HG03354 (cell line): ENCODE data around the gene NPY5R.

Experiments used
- ATAC-seq: cut with Tn5 transposase; IDR thresholded peaks from one replicate; pipeline ENCODE4 v1.9.1; 2021; ENCODE audit warnings: mild to moderate bottlenecking; ENCODE audit not compliant: unreplicated experiment, poor library complexity, severe bottlenecking

NPY5R gene

GRCh38 chr4:163382178-163382869, 38.6 kb downstream of the NPY5R start:
- ATAC-seq, result no peak

DNA sequence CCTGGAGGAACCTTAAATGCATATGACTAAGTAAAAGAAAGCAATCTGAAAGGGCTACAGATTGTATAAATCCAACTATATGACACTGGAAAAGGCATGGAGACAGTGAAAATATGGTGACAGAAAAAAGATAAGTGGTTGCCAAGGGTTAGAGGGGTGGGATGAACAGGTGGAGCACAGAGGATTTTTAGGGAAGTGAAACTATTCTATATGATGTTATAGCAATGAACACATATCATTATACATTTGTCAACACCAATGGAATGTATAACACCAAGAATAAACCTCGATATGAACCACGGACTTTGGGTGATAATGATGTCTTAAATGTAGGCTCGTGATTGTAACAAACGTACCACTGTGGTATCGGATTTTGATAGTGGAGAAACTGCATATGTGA, 40.7 kb downstream of the NPY5R start:
- ATAC-seq, result no peak

DNA sequence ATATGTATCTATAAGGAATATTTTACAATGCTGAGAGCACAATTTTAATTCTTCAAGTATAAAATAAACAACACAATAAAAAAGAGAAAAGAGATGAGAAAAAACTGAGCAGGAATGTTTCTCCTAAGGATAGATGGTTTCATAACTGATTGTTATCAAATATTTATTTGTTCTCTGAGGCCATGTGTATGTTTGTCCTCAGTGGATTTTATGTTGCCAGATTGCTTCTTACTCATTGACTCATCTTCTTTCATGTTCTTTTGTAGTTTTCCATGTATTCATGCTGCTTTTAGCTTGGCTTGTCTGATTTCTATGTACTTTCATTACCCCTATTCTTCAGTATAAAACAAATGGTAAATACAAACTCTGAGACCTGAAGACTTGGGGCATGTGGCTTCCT, 41.2 kb downstream of the NPY5R start:
- ATAC-seq, result no peak

- ATAC-seq, result no peak
Observed at GRCh38 chr4:163385466-163385865, 41.8 kb downstream of the NPY5R start.

DNA sequence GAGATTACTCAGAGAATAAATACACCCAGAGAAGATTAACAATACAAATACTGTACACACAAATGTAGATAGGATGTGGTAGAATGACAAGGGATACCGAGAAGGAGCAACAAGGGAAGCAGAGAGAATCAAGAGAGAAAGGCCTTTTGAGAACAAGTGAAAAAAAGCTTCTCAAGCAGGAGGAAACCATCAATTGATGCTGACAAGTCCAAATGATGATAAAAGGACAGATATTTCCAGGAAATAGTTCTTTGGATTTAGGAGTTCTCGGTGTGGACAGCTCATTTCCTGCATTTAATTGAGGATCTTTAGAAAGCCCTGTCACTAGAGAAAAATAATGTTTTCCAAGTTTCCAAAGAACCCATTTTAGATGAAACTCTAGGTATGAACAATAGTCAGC, 48.1 kb downstream of the NPY5R start:
- no peak for ATAC-seq

DNA sequence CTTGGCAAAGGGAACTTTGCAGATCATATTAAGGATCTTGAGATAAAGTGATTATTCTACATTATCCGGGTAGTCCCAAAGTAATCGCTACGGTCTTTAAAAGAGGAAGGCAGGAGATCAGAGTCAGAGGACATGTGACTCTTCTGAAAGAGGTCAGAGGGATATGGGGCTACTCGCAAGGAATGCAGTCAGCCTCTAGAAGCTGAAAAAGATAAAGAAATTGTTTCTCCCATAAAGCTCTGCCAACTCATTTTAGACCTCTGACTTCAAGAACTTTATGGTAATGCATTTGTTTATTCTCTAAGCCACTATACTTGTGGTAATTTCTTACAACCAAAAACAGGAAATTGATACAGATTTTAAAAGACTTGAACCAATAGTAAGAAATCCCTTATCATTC, 48.6 kb downstream of the NPY5R start:
- ATAC-seq, result no peak

DNA sequence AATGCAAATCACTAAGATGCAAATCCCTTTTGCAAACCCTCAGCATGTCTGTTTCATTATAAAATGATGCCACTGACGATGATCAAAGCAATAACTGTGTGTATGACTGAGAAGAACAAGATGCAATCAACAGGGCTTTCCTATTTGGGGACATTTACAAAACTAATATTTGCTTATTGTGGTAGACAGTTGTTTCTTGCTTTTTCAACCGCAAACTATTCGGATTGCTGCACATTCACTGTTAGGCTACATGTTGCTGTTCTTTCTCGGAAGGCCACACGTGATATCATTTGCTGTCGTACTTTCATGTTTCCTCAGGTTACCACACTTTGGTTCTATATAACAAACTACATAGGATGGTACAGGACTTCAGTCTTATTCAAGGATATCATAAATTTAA, 49.8 kb downstream of the NPY5R start:
- ATAC-seq, result no peak

- no peak for ATAC-seq
Observed at GRCh38 chr4:163395055-163395454, 51.4 kb downstream of the NPY5R start.

GRCh38 chr4:163395758-163396157, 52.1 kb downstream of the NPY5R start:
- ATAC-seq, result no peak

DNA sequence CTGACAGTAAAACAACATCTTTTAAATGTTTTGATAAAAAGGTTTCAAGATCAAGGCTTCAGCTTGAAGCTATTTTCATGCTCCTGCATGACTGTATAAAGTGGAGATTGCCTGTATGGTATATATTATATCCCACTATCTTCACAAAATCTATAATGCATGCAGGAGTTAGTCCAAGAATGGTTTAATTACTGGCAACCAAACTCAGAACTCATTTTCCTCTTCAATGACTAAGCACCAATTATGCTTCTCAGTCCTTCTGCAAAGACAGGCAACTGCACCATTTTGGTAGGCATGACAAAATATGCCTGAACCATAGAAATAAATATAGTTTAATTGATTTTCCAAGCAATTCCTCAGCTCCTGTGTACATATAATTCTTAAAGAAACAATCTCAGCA, 54.5 kb downstream of the NPY5R start:
- no peak for ATAC-seq

DNA sequence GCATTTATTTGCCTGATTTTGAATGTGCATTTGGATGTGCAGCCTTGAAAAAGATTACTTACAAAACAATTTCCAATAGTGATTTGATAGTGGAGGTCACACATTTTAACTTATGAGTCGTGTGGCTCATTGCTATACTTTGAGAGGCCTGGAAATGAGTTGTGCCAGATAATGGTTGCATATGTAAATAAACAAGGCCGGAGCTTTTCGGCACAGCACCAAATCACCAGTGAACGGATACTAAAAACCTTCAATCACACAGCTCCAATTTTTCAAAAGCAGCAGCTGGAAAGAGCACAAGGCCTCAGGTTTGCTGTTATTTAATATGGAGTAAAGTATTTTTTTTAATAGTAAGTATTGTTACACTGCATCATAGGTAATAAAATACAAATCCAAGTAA, 57.2 kb downstream of the NPY5R start:
- no peak for ATAC-seq
